HEK293 (cell line): ENCODE measurements around the gene FUT8.

Experiments
- CTCF ChIA-PET: fragments of 350-600 bp; formaldehyde crosslinking; extraction: SDS; loops from one replicate; lab custom pipeline; 2021; ENCODE audit warnings: antibody characterized with exemption; lab: Yijun Ruan, JAX
- POLR2A ChIA-PET: fragments of 300-600 bp; formaldehyde crosslinking; extraction: SDS; loops from one replicate; lab custom pipeline; 2020; ENCODE audit warnings: antibody characterized with exemption, inconsistent platforms; lab: Yijun Ruan, JAX
- H3K27ac ChIP-seq: fragments of 200-500 bp; sonication (Bioruptor generic); 2 replicates; pipeline ENCODE4 v1.5.1; 2014; ENCODE audit warnings: low read depth, low read length, control low read depth, inconsistent platforms; ENCODE audit errors: extremely low read depth
- H3K36me3 ChIP-seq, 2 experiments: fragments of 200-500 bp in 1 of 2; sonication (Bioruptor generic) in 1 of 2; 1 replicate in 1 of 2; 2 replicates in 1 of 2; pipeline ENCODE4 v1.5.1; 2014 to 2017; ENCODE audit warnings: inconsistent platforms in 2 of 2, low read length in 2 of 2; ENCODE audit not compliant: control insufficient read depth in 2 of 2, insufficient read depth in 1 of 2
- H3K4me1 ChIP-seq: fragments of 200-500 bp; sonication (Bioruptor generic); 2 replicates; pipeline ENCODE4 v1.5.1; 2014; ENCODE audit warnings: mild to moderate bottlenecking, low read length, inconsistent platforms; ENCODE audit not compliant: control insufficient read depth, insufficient read depth
- H3K4me3 ChIP-seq: 2 replicates; pipeline ENCODE4 v1.5.1; 2011; ENCODE audit warnings: low read depth, mild to moderate bottlenecking, control low read depth, low read length, moderate library complexity
- H3K9me3 ChIP-seq: fragments of 200-500 bp; sonication (Bioruptor generic); 2 replicates; pipeline ENCODE4 v1.5.1; 2014; ENCODE audit warnings: low read depth, low read length, inconsistent platforms; ENCODE audit not compliant: control insufficient read depth, insufficient read depth
- BCL11B ChIP-seq: fragments of 450-650 bp; formaldehyde crosslinking; IDR thresholded peaks from 2 replicates; pipeline ENCODE4 v1.5.1; 2016; ENCODE audit warnings: low read depth, missing biosample characterization, missing genetic modification characterization
- ZFHX2 ChIP-seq: fragments of 450-650 bp; formaldehyde crosslinking; conservative IDR thresholded peaks from 2 replicates; pipeline ENCODE4 v1.5.1; 2016; ENCODE audit warnings: missing biosample characterization, missing genetic modification characterization
- ZNF114 ChIP-seq: fragments of 450-650 bp; formaldehyde crosslinking; IDR thresholded peaks from 2 replicates; pipeline ENCODE4 v1.5.0; 2017; ENCODE audit warnings: missing biosample characterization, missing genetic modification characterization
- ZNF146 ChIP-seq: fragments of 450-650 bp; formaldehyde crosslinking; IDR thresholded peaks from 2 replicates; pipeline ENCODE4 v1.5.1; 2016; ENCODE audit warnings: missing biosample characterization, missing genetic modification characterization
- ZNF292 ChIP-seq: fragments of 450-650 bp; formaldehyde crosslinking; IDR thresholded peaks from 2 replicates; pipeline ENCODE4 v1.5.1; 2016; ENCODE audit warnings: low read depth, missing biosample characterization, missing genetic modification characterization, borderline replicate concordance
- ZNF473 ChIP-seq: fragments of 450-650 bp; formaldehyde crosslinking; IDR thresholded peaks from 2 replicates; pipeline ENCODE4 v1.5.1; 2017; ENCODE audit warnings: missing biosample characterization, missing genetic modification characterization
- ZNF514 ChIP-seq: fragments of 450-650 bp; formaldehyde crosslinking; IDR thresholded peaks from 2 replicates; pipeline ENCODE4 v1.5.1; 2016; ENCODE audit warnings: missing biosample characterization, missing genetic modification characterization
- ZNF521 ChIP-seq: fragments of 450-650 bp; formaldehyde crosslinking; IDR thresholded peaks from 2 replicates; pipeline ENCODE4 v1.5.1; 2017; ENCODE audit warnings: missing biosample characterization, mild to moderate bottlenecking, missing genetic modification characterization
- ZNF555 ChIP-seq: fragments of 450-650 bp; formaldehyde crosslinking; conservative IDR thresholded peaks from 2 replicates; pipeline ENCODE4 v1.5.1; 2017; ENCODE audit warnings: missing biosample characterization, mild to moderate bottlenecking, missing genetic modification characterization, inconsistent platforms
- ZNF558 ChIP-seq: fragments of 450-650 bp; formaldehyde crosslinking; IDR thresholded peaks from 2 replicates; pipeline ENCODE4 v1.5.1; 2016; ENCODE audit warnings: missing biosample characterization, missing genetic modification characterization
- ZNF561 ChIP-seq: fragments of 450-650 bp; IDR thresholded peaks from 2 replicates; pipeline ENCODE4 v1.5.1; 2018; ENCODE audit warnings: missing biosample characterization, missing genetic modification characterization, borderline replicate concordance
- ZNF791 ChIP-seq: fragments of 450-650 bp; formaldehyde crosslinking; IDR thresholded peaks from 2 replicates; pipeline ENCODE4 v1.5.1; 2016; ENCODE audit warnings: missing biosample characterization, missing genetic modification characterization
- ZNF792 ChIP-seq: fragments of 450-650 bp; formaldehyde crosslinking; IDR thresholded peaks from 2 replicates; pipeline ENCODE4 v1.5.1; 2016; ENCODE audit warnings: missing biosample characterization, missing genetic modification characterization
- TF ChIP-seq, protein P1 (sequence below): fragments of 450-650 bp; formaldehyde crosslinking; IDR thresholded peaks from 2 replicates; pipeline ENCODE4 v1.5.1; 2016; ENCODE audit warnings: missing biosample characterization, missing genetic modification characterization
- TF ChIP-seq, protein P2 (sequence below): fragments of 450-650 bp; IDR thresholded peaks from 2 replicates; pipeline ENCODE4 v1.5.1; 2018; ENCODE audit warnings: missing biosample characterization, missing genetic modification characterization
- TF ChIP-seq, protein P3 (sequence below): fragments of 450-650 bp; formaldehyde crosslinking; IDR thresholded peaks from 2 replicates; pipeline ENCODE4 v1.5.1; 2016; ENCODE audit warnings: missing biosample characterization, missing genetic modification characterization
- TF ChIP-seq, protein P4 (sequence below): fragments of 450-650 bp; formaldehyde crosslinking; IDR thresholded peaks from 2 replicates; pipeline ENCODE4 v1.5.1; 2017; ENCODE audit warnings: missing biosample characterization, missing genetic modification characterization
- TF ChIP-seq, protein P5 (sequence below): fragments of 450-650 bp; formaldehyde crosslinking; IDR thresholded peaks from 2 replicates; pipeline ENCODE4 v1.5.1; 2016; ENCODE audit warnings: missing biosample characterization, missing genetic modification characterization
- TF ChIP-seq, protein P6 (sequence below): fragments of 450-650 bp; formaldehyde crosslinking; IDR thresholded peaks from 2 replicates; pipeline ENCODE4 v1.5.1; 2016; ENCODE audit warnings: missing biosample characterization, missing genetic modification characterization

Gene FUT8

DNA sequence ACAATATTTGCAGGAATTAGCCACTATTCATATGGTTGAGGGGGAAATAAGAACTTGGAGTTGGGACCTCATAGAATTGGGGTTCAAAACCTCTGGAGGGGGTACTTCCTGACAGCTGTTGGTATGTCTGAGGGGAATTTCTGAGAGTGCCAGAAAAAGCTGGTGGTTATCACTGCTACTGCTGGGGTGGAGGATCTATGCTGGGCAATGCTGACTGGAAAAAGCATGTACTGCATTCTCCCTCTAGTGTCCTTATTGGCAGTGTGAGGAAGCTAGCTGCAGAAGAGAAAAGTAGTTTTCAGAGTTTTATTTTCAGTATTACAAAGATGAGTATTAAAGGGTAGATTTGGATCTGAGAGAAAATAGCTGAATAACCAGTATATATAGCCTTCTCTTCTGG lies 88.8 kb downstream of the FUT8 start:
- no peak overlapping the region for H3K27ac ChIP-seq
- POLR2A ChIA-PET = no interaction called here
- CTCF ChIA-PET = interaction anchor here (0.6 to 1.1 kb wide), 3 partner anchors 10 to 323 kb away, joined by 3 read pairs; no protein-coding TSS in a partner anchor
- H3K36me3 ChIP-seq = no peaks in the 10 kb centered on the region
- H3K4me3 ChIP-seq = no peak overlapping the region
- H3K4me1 ChIP-seq = no peaks in the 10 kb centered on the region
- TF ChIP-seq, protein P1, sequence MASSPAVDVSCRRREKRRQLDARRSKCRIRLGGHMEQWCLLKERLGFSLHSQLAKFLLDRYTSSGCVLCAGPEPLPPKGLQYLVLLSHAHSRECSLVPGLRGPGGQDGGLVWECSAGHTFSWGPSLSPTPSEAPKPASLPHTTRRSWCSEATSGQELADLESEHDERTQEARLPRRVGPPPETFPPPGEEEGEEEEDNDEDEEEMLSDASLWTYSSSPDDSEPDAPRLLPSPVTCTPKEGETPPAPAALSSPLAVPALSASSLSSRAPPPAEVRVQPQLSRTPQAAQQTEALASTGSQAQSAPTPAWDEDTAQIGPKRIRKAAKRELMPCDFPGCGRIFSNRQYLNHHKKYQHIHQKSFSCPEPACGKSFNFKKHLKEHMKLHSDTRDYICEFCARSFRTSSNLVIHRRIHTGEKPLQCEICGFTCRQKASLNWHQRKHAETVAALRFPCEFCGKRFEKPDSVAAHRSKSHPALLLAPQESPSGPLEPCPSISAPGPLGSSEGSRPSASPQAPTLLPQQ (tag by site-specific recombination) = no peak
- TF ChIP-seq, protein P2, sequence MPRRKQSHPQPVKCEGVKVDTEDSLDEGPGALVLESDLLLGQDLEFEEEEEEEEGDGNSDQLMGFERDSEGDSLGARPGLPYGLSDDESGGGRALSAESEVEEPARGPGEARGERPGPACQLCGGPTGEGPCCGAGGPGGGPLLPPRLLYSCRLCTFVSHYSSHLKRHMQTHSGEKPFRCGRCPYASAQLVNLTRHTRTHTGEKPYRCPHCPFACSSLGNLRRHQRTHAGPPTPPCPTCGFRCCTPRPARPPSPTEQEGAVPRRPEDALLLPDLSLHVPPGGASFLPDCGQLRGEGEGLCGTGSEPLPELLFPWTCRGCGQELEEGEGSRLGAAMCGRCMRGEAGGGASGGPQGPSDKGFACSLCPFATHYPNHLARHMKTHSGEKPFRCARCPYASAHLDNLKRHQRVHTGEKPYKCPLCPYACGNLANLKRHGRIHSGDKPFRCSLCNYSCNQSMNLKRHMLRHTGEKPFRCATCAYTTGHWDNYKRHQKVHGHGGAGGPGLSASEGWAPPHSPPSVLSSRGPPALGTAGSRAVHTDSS (tag by site-specific recombination) = no peak
- TF ChIP-seq ZNF473 (tag by site-specific recombination) = no peak
- no peak for TF ChIP-seq ZNF114 (tag by site-specific recombination)
- TF ChIP-seq, protein P3, sequence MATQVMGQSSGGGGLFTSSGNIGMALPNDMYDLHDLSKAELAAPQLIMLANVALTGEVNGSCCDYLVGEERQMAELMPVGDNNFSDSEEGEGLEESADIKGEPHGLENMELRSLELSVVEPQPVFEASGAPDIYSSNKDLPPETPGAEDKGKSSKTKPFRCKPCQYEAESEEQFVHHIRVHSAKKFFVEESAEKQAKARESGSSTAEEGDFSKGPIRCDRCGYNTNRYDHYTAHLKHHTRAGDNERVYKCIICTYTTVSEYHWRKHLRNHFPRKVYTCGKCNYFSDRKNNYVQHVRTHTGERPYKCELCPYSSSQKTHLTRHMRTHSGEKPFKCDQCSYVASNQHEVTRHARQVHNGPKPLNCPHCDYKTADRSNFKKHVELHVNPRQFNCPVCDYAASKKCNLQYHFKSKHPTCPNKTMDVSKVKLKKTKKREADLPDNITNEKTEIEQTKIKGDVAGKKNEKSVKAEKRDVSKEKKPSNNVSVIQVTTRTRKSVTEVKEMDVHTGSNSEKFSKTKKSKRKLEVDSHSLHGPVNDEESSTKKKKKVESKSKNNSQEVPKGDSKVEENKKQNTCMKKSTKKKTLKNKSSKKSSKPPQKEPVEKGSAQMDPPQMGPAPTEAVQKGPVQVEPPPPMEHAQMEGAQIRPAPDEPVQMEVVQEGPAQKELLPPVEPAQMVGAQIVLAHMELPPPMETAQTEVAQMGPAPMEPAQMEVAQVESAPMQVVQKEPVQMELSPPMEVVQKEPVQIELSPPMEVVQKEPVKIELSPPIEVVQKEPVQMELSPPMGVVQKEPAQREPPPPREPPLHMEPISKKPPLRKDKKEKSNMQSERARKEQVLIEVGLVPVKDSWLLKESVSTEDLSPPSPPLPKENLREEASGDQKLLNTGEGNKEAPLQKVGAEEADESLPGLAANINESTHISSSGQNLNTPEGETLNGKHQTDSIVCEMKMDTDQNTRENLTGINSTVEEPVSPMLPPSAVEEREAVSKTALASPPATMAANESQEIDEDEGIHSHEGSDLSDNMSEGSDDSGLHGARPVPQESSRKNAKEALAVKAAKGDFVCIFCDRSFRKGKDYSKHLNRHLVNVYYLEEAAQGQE (tag by site-specific recombination) = no peak
- TF ChIP-seq BCL11B (tag by site-specific recombination) = no peak
- TF ChIP-seq, protein P4, sequence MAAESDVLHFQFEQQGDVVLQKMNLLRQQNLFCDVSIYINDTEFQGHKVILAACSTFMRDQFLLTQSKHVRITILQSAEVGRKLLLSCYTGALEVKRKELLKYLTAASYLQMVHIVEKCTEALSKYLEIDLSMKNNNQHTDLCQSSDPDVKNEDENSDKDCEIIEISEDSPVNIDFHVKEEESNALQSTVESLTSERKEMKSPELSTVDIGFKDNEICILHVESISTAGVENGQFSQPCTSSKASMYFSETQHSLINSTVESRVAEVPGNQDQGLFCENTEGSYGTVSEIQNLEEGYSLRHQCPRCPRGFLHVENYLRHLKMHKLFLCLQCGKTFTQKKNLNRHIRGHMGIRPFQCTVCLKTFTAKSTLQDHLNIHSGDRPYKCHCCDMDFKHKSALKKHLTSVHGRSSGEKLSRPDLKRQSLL (tag by site-specific recombination) = no peak
- TF ChIP-seq, protein P5, sequence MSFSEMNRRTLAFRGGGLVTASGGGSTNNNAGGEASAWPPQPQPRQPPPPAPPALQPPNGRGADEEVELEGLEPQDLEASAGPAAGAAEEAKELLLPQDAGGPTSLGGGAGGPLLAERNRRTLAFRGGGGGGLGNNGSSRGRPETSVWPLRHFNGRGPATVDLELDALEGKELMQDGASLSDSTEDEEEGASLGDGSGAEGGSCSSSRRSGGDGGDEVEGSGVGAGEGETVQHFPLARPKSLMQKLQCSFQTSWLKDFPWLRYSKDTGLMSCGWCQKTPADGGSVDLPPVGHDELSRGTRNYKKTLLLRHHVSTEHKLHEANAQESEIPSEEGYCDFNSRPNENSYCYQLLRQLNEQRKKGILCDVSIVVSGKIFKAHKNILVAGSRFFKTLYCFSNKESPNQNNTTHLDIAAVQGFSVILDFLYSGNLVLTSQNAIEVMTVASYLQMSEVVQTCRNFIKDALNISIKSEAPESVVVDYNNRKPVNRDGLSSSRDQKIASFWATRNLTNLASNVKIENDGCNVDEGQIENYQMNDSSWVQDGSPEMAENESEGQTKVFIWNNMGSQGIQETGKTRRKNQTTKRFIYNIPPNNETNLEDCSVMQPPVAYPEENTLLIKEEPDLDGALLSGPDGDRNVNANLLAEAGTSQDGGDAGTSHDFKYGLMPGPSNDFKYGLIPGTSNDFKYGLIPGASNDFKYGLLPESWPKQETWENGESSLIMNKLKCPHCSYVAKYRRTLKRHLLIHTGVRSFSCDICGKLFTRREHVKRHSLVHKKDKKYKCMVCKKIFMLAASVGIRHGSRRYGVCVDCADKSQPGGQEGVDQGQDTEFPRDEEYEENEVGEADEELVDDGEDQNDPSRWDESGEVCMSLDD (tag by site-specific recombination) = no peak
- TF ChIP-seq, protein P6, sequence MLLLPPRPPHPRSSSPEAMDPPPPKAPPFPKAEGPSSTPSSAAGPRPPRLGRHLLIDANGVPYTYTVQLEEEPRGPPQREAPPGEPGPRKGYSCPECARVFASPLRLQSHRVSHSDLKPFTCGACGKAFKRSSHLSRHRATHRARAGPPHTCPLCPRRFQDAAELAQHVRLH = no peak
- TF ChIP-seq ZNF514 (tag by site-specific recombination) = no peak
- TF ChIP-seq ZNF792 = no peak
- no peak for TF ChIP-seq ZFHX2
- TF ChIP-seq ZNF521 (tag by site-specific recombination) = no peak
- TF ChIP-seq ZNF791 (tag by site-specific recombination) = no peak
- TF ChIP-seq ZNF292 (tag by site-specific recombination) = no peak
- no peak for TF ChIP-seq ZNF561
- no peak for TF ChIP-seq ZNF146 (tag by site-specific recombination)
- no peak for TF ChIP-seq ZNF558 (tag by site-specific recombination)
- no peak for TF ChIP-seq ZNF555 (tag by site-specific recombination)
- H3K9me3 ChIP-seq = no peaks in the 10 kb centered on the region
